Nephron progenitor cell (in vitro differentiated cells): ENCODE data around the gene PKD2.

Experiments
- DNase-seq: peaks from one replicate; pipeline ENCODE4 v3.0.0; 2021
- H3K27ac Mint-ChIP-seq: 2 replicates; pipeline ENCODE4 v1.8.0; 2021; ENCODE audit warnings: mild to moderate bottlenecking, moderate library complexity, mixed read lengths
- H3K27me3 Mint-ChIP-seq: 2 replicates; pipeline ENCODE4 v1.8.0; 2021; ENCODE audit warnings: mild to moderate bottlenecking, low read depth, mixed read lengths; ENCODE audit not compliant: poor library complexity
- H3K36me3 Mint-ChIP-seq: 2 replicates; pipeline ENCODE4 v1.8.0; 2021; ENCODE audit warnings: low read depth, mixed read lengths
- H3K4me1 Mint-ChIP-seq: 2 replicates; pipeline ENCODE4 v1.8.0; 2021; ENCODE audit warnings: mixed read lengths
- H3K4me3 Mint-ChIP-seq: 2 replicates; pipeline ENCODE4 v1.8.0; 2021; ENCODE audit warnings: mild to moderate bottlenecking, moderate library complexity, mixed read lengths
- H3K9me3 Mint-ChIP-seq: 2 replicates; pipeline ENCODE4 v1.8.0; 2021; ENCODE audit warnings: mild to moderate bottlenecking, moderate library complexity, mixed read lengths
- CTCF ChIP-seq: fragments of 200-600 bp; sonication (generic); IDR thresholded peaks from 2 replicates; pipeline ENCODE4 v1.5.0; 2021; ENCODE audit warnings: antibody characterized with exemption

Gene PKD2

DNA sequence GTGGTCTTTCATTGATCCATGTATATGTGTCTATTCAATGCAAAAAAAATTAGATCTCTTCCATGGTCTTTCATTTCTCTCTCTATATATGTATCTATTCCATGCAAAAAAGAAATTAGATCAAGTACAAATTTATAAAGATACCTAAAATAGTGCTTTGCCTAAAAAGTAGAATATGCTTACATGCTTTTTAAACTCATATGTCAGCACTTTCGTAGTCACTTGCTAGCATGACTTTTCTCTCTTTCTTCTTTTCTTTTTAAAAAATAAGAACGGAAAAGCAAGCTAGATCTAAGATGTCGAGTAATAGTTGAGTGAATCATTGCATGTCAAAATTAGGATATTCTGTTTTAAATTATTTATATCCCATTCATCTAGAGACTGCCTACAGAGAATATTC lies 50.9 kb downstream of the PKD2 start:
- peaks cover 51% of the 10 kb centered on the region for H3K36me3 Mint-ChIP-seq
- no peak overlapping the region for H3K4me3 Mint-ChIP-seq
- no peak for TF ChIP-seq CTCF
- no peaks in the 10 kb centered on the region for H3K9me3 Mint-ChIP-seq
- H3K4me1 Mint-ChIP-seq: no peaks in the 10 kb centered on the region
- H3K27me3 Mint-ChIP-seq: no peaks in the 10 kb centered on the region
- DNase-seq: no peak
- no peak overlapping the region for H3K27ac Mint-ChIP-seq

GRCh38 chr4:88059766-88060165 lies 52.3 kb downstream of the PKD2 start:
- H3K4me3 Mint-ChIP-seq: no peak overlapping the region

GRCh38 chr4:88060431-88060830 lies 53.0 kb downstream of the PKD2 start:
- DNase-seq: no peak
- Mint-ChIP-seq H3K36me3 (peaks cover 57% of the 10 kb centered on the region), H3K27ac (no peak overlapping the region), H3K4me1 (no peaks in the 10 kb centered on the region), H3K9me3 (no peaks in the 10 kb centered on the region), H3K4me3 (no peak overlapping the region), H3K27me3 (no peaks in the 10 kb centered on the region)
- TF ChIP-seq CTCF: no peak

More at GRCh38 chr4:88059766-88060165, 52.3 kb downstream of the PKD2 start:
- no peak for TF ChIP-seq CTCF
- Mint-ChIP-seq H3K9me3 (no peaks in the 10 kb centered on the region), H3K27me3 (no peaks in the 10 kb centered on the region), H3K4me1 (no peaks in the 10 kb centered on the region), H3K36me3 (peaks cover 57% of the 10 kb centered on the region), H3K27ac (no peak overlapping the region)
- DNase-seq: no peak

- DNase-seq: no peak
- H3K27ac Mint-ChIP-seq: no peak overlapping the region
- peaks cover 62% of the 10 kb centered on the region for H3K36me3 Mint-ChIP-seq
- H3K4me3 Mint-ChIP-seq: no peak overlapping the region
- no peaks in the 10 kb centered on the region for H3K4me1 Mint-ChIP-seq
- no peaks in the 10 kb centered on the region for H3K9me3 Mint-ChIP-seq
- no peak for TF ChIP-seq CTCF
- peaks cover under 1% of the 10 kb centered on the region for H3K27me3 Mint-ChIP-seq
Measured at GRCh38 chr4:88062311-88062710, 54.9 kb downstream of the PKD2 start.

DNA sequence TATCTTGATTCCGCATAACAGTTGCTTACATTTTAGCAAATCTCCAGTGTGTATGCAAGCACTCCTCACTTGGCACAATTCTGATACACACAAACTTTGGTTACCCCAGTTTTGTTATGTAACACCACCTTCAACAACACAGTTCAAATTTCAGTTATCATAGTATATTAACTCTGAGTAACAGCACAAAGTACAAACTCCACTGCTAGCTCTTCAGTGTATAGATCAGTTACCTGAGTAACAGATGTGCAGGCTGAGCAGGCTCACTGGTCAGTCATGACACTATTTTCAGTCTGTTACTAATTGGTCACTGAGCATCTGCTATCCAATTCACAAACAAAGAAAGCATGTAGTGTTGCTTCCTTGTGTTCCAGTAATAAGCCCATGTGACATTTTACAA lies 55.4 kb downstream of the PKD2 start:
- peaks cover 64% of the 10 kb centered on the region for H3K36me3 Mint-ChIP-seq
- H3K27me3 Mint-ChIP-seq: peaks cover 5% of the 10 kb centered on the region
- H3K27ac Mint-ChIP-seq: no peak overlapping the region
- TF ChIP-seq CTCF: no peak
- no peak for DNase-seq
- H3K9me3 Mint-ChIP-seq: peaks cover 4% of the 10 kb centered on the region
- H3K4me1 Mint-ChIP-seq: no peaks in the 10 kb centered on the region
- H3K4me3 Mint-ChIP-seq: no peak overlapping the region

DNA sequence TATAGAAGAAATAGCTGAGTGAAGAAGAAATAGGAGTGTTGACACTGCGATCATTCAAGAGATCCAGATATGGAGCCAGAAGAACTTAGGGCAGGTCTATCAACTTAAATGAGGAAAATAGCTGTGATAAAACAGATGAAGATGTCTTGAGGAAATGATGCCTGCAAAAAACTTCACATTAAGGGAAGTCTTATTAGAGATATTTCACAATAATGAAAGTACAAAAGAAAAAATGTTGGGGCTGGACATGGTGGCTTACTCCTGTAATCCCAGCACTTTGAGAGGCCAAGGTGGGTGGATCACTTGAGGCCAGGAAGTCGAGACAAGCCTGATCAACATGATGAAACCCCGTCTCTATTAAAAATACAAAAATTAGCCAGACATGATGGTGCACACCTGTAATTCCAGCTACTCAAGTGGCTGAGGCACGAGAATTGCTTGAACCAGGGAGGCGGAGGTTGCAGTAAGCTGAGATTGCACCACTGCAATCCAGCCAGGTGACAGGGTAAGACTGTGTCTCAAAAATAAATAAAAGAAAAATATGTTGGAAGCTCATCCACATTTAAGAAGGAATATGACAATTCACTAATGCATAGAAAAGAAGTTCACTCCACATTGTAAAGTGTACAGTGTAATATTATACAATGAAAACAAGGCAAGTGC lies 56.3 kb downstream of the PKD2 start:
- no peak for DNase-seq
- H3K4me3 Mint-ChIP-seq: no peak overlapping the region
- no peaks in the 10 kb centered on the region for H3K4me1 Mint-ChIP-seq
- peaks cover 5% of the 10 kb centered on the region for H3K27me3 Mint-ChIP-seq
- H3K27ac Mint-ChIP-seq: peak overlapping the region; percentile 3
- peaks cover 9% of the 10 kb centered on the region for H3K9me3 Mint-ChIP-seq
- peaks cover 68% of the 10 kb centered on the region for H3K36me3 Mint-ChIP-seq
- no peak for TF ChIP-seq CTCF
